NCI-H345 (cell line): ENCODE measurements around the gene ETV4.
"Not testable (repeated sequence)": the region's sequence is repeated elsewhere in the genome, so short reads cannot be mapped to it uniquely, and the experiment has no call there.

ENCODE experiments used
- DNase-seq: peaks from one replicate; lab custom pipeline; 2025; lab: John Stamatoyannopoulos, UW

Gene ETV4

GRCh38 chr17:43509440-43509839 is 36.7 kb downstream of the ETV4 start:
- DNase-seq, result not testable (repeated sequence)

GRCh38 chr17:43490621-43491020 is 55.5 kb downstream of the ETV4 start:
- no peak for DNase-seq

- DNase-seq, result peak; percentile 99
Observed at GRCh38 chr17:43483674-43484551, 62.2 kb downstream of the ETV4 start, which contains the start of gene DHX8. Gene DHX8 (plus strand): TSS chr17:43483975. CDS start chr17:43484038, 63 bp downstream.

- DNase-seq, result no peak
Observed at GRCh38 chr17:43482103-43483012, 63.8 kb downstream of the ETV4 start.

DNA sequence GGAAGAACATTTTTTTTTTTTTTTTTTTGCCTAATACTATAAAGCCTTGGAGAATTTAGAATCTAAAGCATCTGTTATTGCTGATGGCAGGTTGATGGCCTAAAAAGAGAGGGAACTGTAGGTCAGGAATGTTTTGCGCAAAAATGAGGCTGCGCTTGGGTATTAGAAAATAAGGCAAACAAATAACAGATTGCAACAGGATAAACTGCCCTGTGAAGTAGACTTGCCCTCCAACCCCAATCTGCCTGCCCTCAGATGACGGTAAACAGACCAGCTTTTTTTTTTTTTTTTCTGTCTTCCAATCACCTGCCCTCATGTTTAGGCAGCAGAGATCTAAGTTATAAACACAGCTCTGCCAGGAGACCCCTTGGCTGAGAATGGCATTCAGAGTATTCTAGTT is 66.2 kb downstream of the ETV4 start:
- DNase-seq, result no peak
